Activated CD4-positive, alpha-beta T cell treated with anti-CD3 and anti-CD28 coated beads, Interleukin-2, amount 10 ng/mL, durations not matched to agents 7 days and 5 days (primary cell): Measurements from ENCODE around the gene CDIP1. TPM values are rescaled to one million over a fixed set of nuclear protein-coding genes. Genes with fewer than 3 reads are reported as not detected.

Experiments used
- CTCF ChIA-PET: fragments of 350-600 bp; sonication (Branson Sonifier 250); formaldehyde crosslinking; loops from one replicate; lab custom pipeline; 2021; ENCODE audit warnings: antibody characterized with exemption; lab: Charles Lee
- POLR2A ChIA-PET: fragments of 350-600 bp; sonication (Branson Sonifier 250); formaldehyde crosslinking; loops from one replicate; lab custom pipeline; 2021; ENCODE audit warnings: antibody characterized with exemption; lab: Charles Lee
- DNase-seq: peaks from one replicate; pipeline ENCODE4 v3.0.0-alpha.2; 2020
- H3K27ac Mint-ChIP-seq: one replicate; pipeline ENCODE4 v1.8.0; 2021; ENCODE audit warnings: mild to moderate bottlenecking, moderate library complexity, mixed read lengths
- H3K27me3 Mint-ChIP-seq: one replicate; pipeline ENCODE4 v1.8.0; 2021; ENCODE audit warnings: mixed read lengths
- H3K36me3 Mint-ChIP-seq: one replicate; pipeline ENCODE4 v1.8.0; 2021; ENCODE audit warnings: low read depth, mixed read lengths
- H3K4me1 Mint-ChIP-seq: one replicate; pipeline ENCODE4 v1.8.0; 2021; ENCODE audit warnings: mixed read lengths
- H3K4me3 Mint-ChIP-seq: one replicate; pipeline ENCODE4 v1.8.0; 2021; ENCODE audit warnings: mild to moderate bottlenecking, moderate library complexity, mixed read lengths
- H3K9me3 Mint-ChIP-seq: one replicate; pipeline ENCODE4 v1.8.0; 2021; ENCODE audit warnings: mixed read lengths
- total RNA-seq, 2 experiments: library from RNA; stranded (reverse); gene quantifications; one replicate each; pipeline ENCODE4 v1.2.3, GENCODE V29; 2021

The CDIP1 gene
- total RNA-seq, 2 experiments from 2014 or later, result 44.2 to 45.2 TPM

- H3K36me3 Mint-ChIP-seq, result no peaks in the 10 kb centered on the region
- H3K4me3 Mint-ChIP-seq, result no peak overlapping the region
- ChIA-PET CTCF (interaction anchor here (0.5 to 1.3 kb wide), 2 partner anchors 9 to 722 kb away, joined by 4 read pairs; no protein-coding TSS in a partner anchor), POLR2A (no interaction called here)
- DNase-seq, result no peak
- no peaks in the 10 kb centered on the region for H3K27me3 Mint-ChIP-seq
- H3K27ac Mint-ChIP-seq, result no peak overlapping the region
- H3K4me1 Mint-ChIP-seq, result peaks cover 2% of the 10 kb centered on the region
- no peaks in the 10 kb centered on the region for H3K9me3 Mint-ChIP-seq
Observed at GRCh38 chr16:4564661-4565267, 26.2 kb upstream of the CDIP1 start.

- peaks cover 2% of the 10 kb centered on the region for H3K4me1 Mint-ChIP-seq
- CTCF ChIA-PET, result interaction anchor here (1.3 to 2.8 kb wide), 2 partner anchors 13 to 17 kb away, joined by 3 to 8 read pairs; no protein-coding TSS in a partner anchor
- no peak for DNase-seq
- H3K36me3 Mint-ChIP-seq, result no peaks in the 10 kb centered on the region
- no peak overlapping the region for H3K4me3 Mint-ChIP-seq
- no peak overlapping the region for H3K27ac Mint-ChIP-seq
- H3K27me3 Mint-ChIP-seq, result no peaks in the 10 kb centered on the region
- POLR2A ChIA-PET, result no interaction called here
- H3K9me3 Mint-ChIP-seq, result no peaks in the 10 kb centered on the region
Observed at GRCh38 chr16:4561596-4561995, 23.0 kb upstream of the CDIP1 start.

- Mint-ChIP-seq H3K36me3 (no peaks in the 10 kb centered on the region), H3K27ac (no peak overlapping the region), H3K4me3 (no peak overlapping the region), H3K9me3 (no peaks in the 10 kb centered on the region), H3K4me1 (no peaks in the 10 kb centered on the region), H3K27me3 (no peaks in the 10 kb centered on the region)
- no peak for DNase-seq
- ChIA-PET POLR2A (no interaction called here), CTCF (interaction anchor here (1.5 kb wide), 1 partner anchor 36 kb away, joined by 3 read pairs; no protein-coding TSS in a partner anchor)
Observed at GRCh38 chr16:4557973-4558372, 19.4 kb upstream of the CDIP1 start.

- H3K9me3 Mint-ChIP-seq, result no peaks in the 10 kb centered on the region
- CTCF ChIA-PET, result interaction anchor here (1.0 kb wide), 1 partner anchor 51 kb away, joined by 6 read pairs; no protein-coding TSS in a partner anchor
- DNase-seq, result no peak
- no peak overlapping the region for H3K4me3 Mint-ChIP-seq
- H3K27me3 Mint-ChIP-seq, result peaks cover 3% of the 10 kb centered on the region
- no peaks in the 10 kb centered on the region for H3K36me3 Mint-ChIP-seq
- no peak overlapping the region for H3K27ac Mint-ChIP-seq
- POLR2A ChIA-PET, result no interaction called here
- H3K4me1 Mint-ChIP-seq, result no peaks in the 10 kb centered on the region
Observed at GRCh38 chr16:4556580-4556979, 18.0 kb upstream of the CDIP1 start.

- Mint-ChIP-seq H3K9me3 (no peaks in the 10 kb centered on the region), H3K4me1 (no peaks in the 10 kb centered on the region), H3K27ac (peak within 1 kb of the TSS; percentile 62), H3K4me3 (no peak within 1 kb of the TSS), H3K27me3 (peaks cover 3% of the 10 kb centered on the region), H3K36me3 (no peaks in the 10 kb centered on the region)
- ChIA-PET CTCF (interaction anchor here (1.0 kb wide), 1 partner anchor 51 kb away, joined by 6 read pairs; no protein-coding TSS in a partner anchor), POLR2A (interaction anchor here (0.7 kb wide), 1 partner anchor 58 kb away, joined by 3 read pairs; no protein-coding TSS in a partner anchor)
- no peak for DNase-seq
Observed at GRCh38 chr16:4556112-4556511, 17.5 kb upstream of the CDIP1 start, which contains the start of gene C16orf96. TSS of gene C16orf96 (plus strand) at chr16:4556340. CDS start at chr16:4556490, 150 bp downstream.

- no peak overlapping the region for H3K4me3 Mint-ChIP-seq
- H3K9me3 Mint-ChIP-seq, result no peaks in the 10 kb centered on the region
- no peaks in the 10 kb centered on the region for H3K36me3 Mint-ChIP-seq
- no peak for DNase-seq
- ChIA-PET POLR2A (no interaction called here), CTCF (interaction anchor here (0.6 to 2.1 kb wide), 6 partner anchors 38 to 137 kb away, joined by 3 to 6 read pairs (median 4); partner anchors contain the start of gene HMOX2)
- H3K27me3 Mint-ChIP-seq, result peaks cover 3% of the 10 kb centered on the region
- peaks cover 8% of the 10 kb centered on the region for H3K4me1 Mint-ChIP-seq
- H3K27ac Mint-ChIP-seq, result no peak overlapping the region
Observed at GRCh38 chr16:4552541-4552940, 14.0 kb upstream of the CDIP1 start.

- DNase-seq, result no peak
- H3K9me3 Mint-ChIP-seq, result no peaks in the 10 kb centered on the region
- CTCF ChIA-PET, result interaction anchor here (0.6 to 1.5 kb wide), 5 partner anchors 10 to 338 kb away, joined by 3 to 9 read pairs (median 3); no protein-coding TSS in a partner anchor
- no peak overlapping the region for H3K4me3 Mint-ChIP-seq
- H3K27ac Mint-ChIP-seq, result no peak overlapping the region
- peaks cover 4% of the 10 kb centered on the region for H3K27me3 Mint-ChIP-seq
- POLR2A ChIA-PET, result no interaction called here
- no peaks in the 10 kb centered on the region for H3K36me3 Mint-ChIP-seq
- H3K4me1 Mint-ChIP-seq, result peaks cover 10% of the 10 kb centered on the region
Observed at GRCh38 chr16:4550591-4550990, 12.0 kb upstream of the CDIP1 start.

GRCh38 chr16:4548124-4548523, 9.6 kb upstream of the CDIP1 start:
- Mint-ChIP-seq H3K9me3 (no peaks in the 10 kb centered on the region), H3K4me1 (peaks cover 10% of the 10 kb centered on the region), H3K36me3 (no peaks in the 10 kb centered on the region), H3K27ac (no peak overlapping the region), H3K27me3 (peaks cover 6% of the 10 kb centered on the region), H3K4me3 (no peak overlapping the region)
- CTCF ChIA-PET, result interaction anchor here (0.7 to 1.8 kb wide), 13 partner anchors 9 to 231 kb away, joined by 3 to 19 read pairs (median 4); partner anchors contain the start of genes CDIP1 and HMOX2
- no peak for DNase-seq
- POLR2A ChIA-PET, result interaction anchor here (1.2 kb wide), 1 partner anchor 9 kb away, joined by 3 read pairs; the partner anchor contains the start of gene CDIP1

GRCh38 chr16:4544473-4544872, 5.9 kb upstream of the CDIP1 start:
- Mint-ChIP-seq H3K36me3 (peaks cover 12% of the 10 kb centered on the region), H3K4me3 (no peak overlapping the region), H3K27ac (no peak overlapping the region), H3K9me3 (peaks cover 6% of the 10 kb centered on the region), H3K27me3 (peaks cover 5% of the 10 kb centered on the region), H3K4me1 (peaks cover 10% of the 10 kb centered on the region)
- DNase-seq, result no peak
- POLR2A ChIA-PET, result no interaction called here
- CTCF ChIA-PET, result interaction anchor here (1.8 kb wide), 1 partner anchor 8 kb away, joined by 4 read pairs; no protein-coding TSS in a partner anchor

GRCh38 chr16:4539716-4540284, 1.2 kb upstream of the CDIP1 start:
- peaks cover 36% of the 10 kb centered on the region for H3K4me1 Mint-ChIP-seq
- H3K9me3 Mint-ChIP-seq, result peaks cover 11% of the 10 kb centered on the region
- H3K36me3 Mint-ChIP-seq, result peaks cover 24% of the 10 kb centered on the region
- H3K27ac Mint-ChIP-seq, result peak overlapping the region; percentile 68
- DNase-seq, result no peak
- POLR2A ChIA-PET, result interaction anchor here (1.2 kb wide), 1 partner anchor 10 kb away, joined by 4 read pairs; no protein-coding TSS in a partner anchor
- H3K4me3 Mint-ChIP-seq, result no peak overlapping the region
- CTCF ChIA-PET, result interaction anchor here (0.7 to 3.1 kb wide), 2 partner anchors 9 to 148 kb away, joined by 5 to 14 read pairs; no protein-coding TSS in a partner anchor
- peaks cover 1% of the 10 kb centered on the region for H3K27me3 Mint-ChIP-seq

- peaks cover 55% of the 10 kb centered on the region for H3K4me1 Mint-ChIP-seq
- POLR2A ChIA-PET, result no interaction called here
- H3K36me3 Mint-ChIP-seq, result peaks cover 37% of the 10 kb centered on the region
- DNase-seq, result no peak
- peak overlapping the region; percentile 77 for H3K4me3 Mint-ChIP-seq
- peak overlapping the region; percentile 72 for H3K27ac Mint-ChIP-seq
- H3K27me3 Mint-ChIP-seq, result peaks cover 1% of the 10 kb centered on the region
- CTCF ChIA-PET, result interaction anchor here (1.3 to 3.1 kb wide), 3 partner anchors 10 to 59 kb away, joined by 3 to 14 read pairs (median 4); no protein-coding TSS in a partner anchor
- H3K9me3 Mint-ChIP-seq, result peaks cover 11% of the 10 kb centered on the region
Observed at GRCh38 chr16:4537376-4538343, 913 bp downstream of the CDIP1 start.
